Skin epidermis (tissue), 12 donors: Measurements from ENCODE around the gene TSPEAR.
"Not testable (repeated sequence)": the region's sequence is repeated elsewhere in the genome, so short reads cannot be mapped to it uniquely, and the experiment has no call there.

ENCODE experiments used
- H3K27ac ChIP-seq, 21 experiments: fragments of 200-600 bp; sonication (generic) in 11 of 21; one replicate each; pipeline ENCODE4 v1.5.0; 2020; ENCODE audit warnings: mild to moderate bottlenecking in 3 of 21, inconsistent platforms in 2 of 21, moderate library complexity in 2 of 21
- H3K4me3 ChIP-seq, 7 experiments: fragments of 200-600 bp; sonication (generic) in 2 of 7; one replicate each; pipeline ENCODE4 v1.5.0; 2020; ENCODE audit warnings: inconsistent platforms in 2 of 7, mild to moderate bottlenecking in 2 of 7, moderate library complexity in 1 of 7

The TSPEAR gene

DNA sequence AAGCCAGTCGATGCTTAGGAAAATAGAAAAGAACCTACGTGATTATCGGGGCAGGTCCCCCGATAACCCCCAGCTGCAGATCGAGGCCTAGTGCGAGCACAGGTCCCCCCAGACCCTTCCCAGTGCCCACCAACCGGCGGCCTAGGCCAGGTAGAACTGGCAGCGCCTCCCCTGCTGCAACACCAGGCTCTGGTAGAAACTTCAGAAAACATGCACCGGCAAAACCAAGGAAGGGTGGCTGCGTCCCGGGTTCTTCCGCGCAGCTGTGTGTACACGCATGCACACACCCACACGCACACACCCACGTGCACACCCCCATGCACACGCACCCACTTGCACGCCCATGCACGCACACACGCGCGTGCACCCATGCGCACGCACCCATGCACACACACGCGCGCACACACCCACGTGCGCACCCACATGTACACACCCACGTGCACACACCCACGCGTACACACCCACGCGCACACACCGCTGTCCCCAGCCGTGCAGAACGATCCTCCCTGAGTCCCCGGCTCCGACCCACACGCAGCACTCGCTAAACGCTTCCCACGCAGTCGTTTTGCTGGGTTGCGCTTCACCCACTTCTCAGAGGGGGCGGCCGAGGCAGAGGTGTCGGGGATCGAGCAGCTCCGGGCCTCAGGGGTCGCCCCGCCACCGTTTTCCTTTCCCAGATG is 5.2 kb downstream of the TSPEAR start:
- no peak overlapping the region for H3K4me3 ChIP-seq
- H3K27ac ChIP-seq: no peak overlapping the region

DNA sequence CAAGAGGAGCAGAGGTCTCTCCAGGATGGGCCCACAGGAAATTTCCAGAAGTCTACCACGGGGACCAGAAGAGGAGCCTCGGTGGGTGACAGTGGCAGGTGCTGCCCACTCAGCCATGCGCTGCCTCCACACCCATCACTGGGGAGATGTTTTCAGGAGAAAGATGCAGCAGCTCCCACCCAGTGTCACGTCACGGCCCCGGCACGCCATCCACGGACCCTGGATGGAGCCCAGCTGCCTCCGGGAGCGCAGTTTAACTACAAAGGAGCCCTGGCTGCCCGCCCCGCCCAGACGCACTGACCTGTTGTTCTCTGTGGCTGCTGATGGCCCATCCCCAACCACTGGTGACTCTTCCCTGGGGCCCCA is 6.8 kb downstream of the TSPEAR start:
- Histone ChIP-seq H3K27ac (no peak overlapping the region), H3K4me3 (no peak overlapping the region)

DNA sequence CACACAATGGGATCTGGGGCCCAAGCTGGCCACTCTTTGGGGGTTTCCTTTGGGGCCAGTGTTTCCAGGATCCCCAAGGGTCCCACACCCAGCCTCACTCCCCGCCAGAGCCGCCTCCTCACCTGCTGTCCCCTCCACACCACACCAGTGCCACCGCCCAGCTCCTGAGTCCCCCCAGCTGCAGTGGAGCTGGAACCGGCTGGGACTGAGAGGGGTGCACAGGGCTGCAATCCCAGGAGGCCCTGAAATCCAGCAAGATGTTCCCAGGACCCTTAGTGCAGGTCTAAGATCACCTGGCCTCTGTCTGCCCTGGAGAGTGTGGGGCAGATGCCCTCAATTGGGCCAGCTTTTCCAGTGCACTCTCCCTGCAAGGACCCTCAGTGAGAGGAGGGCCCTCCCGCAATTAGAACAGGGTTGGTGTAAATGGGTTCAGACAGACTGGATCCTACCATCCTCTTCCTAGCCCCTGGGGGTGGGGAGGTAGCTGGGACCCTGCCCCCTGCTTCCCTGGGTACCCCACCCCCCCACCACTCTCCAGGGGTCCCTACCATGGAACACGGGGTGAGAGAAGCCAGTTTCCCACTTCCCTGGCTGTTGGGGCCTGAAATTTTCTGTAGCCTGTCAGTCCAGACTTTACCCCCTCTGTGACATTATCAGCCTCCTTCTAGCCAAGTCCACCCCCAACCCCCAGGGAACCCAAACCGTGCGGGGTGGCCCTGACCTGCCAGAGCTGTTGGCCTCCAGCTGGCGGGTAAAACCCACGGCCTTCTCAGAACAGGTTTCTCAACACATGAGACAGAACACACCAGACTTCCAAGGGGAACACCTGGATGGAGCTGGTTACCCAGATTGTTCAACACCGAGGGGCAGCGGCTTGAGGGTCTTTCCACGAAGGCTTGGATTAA is 7.4 kb downstream of the TSPEAR start:
- H3K4me3 ChIP-seq: no peak overlapping the region
- H3K27ac ChIP-seq: no peak overlapping the region

DNA sequence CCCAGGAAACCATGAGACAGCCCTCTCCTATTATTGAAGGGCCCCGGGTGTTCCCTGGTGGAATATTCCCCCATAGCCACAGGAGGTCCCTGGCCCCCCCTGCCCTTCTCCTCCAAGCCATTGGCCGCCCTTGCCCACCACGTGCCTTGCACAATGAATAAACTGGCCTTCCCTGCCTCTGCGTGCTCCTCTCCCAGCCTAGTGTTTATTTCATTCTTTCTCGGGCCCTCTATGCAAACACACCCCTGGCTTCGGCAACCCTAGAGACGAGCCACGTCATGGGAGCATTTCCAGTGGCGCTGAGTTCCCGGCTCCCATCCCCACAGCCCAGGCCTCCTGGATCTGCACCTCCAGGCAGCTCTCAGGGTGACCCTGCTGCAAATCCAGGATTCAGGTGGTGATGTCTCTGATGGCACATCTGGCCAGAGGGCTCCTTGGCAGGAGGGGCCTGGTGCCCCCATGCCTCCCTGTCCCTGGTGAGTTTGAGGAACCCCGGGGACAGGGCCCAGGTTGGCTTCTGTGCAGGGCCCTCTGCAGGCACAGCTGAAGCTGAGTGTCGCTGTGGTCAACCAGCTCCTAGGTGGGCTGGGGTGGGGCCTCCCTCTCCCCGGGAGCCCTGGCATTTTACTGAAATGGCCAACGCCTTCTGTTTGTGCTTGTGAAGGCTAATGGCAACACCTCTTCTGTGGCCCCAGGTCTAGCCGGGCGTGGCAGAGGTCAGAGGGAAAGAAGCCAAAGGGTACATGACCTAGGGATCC is 8.2 kb downstream of the TSPEAR start:
- Histone ChIP-seq H3K4me3 (no peak overlapping the region), H3K27ac (no peak overlapping the region)

DNA sequence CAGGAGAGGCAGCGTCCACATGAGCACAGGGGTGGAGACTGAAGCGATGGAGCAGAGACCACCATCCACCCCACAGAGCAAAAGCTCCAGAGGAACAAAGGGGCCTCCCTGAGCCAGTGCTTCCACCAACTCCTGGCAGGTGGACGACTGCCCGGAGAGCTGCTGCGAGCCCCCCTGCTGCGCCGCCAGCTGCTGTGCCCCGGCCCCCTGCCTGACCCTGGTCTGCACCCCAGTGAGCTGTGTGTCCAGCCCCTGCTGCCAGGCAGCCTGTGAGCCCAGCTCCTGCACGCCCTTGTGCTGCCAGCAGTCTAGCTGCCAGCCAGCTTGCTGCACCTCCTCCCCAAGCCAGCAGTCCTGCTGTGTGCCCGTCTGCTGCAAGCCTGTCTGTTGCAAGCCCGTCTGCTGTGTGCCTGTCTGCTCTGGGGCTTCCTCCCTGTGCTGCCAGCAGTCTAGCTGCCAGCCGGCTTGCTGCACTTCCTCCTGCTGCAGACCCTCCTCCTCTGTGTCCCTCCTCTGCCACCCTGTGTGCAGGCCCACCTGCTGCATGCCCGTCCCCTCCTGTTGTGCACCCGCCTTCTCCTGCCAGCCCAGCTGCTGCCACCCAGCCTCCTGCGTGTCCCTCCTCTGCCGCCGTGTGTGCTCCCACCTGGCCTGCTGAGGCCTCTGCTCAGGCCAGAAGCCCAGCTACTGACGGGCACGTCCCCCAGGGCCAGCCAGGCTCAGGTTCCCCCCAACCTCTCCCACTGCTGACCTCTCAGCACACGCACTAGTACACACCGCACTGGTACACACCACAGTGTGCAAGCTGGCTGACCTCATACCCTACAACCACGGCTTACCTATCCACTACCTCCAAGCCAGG is 9.0 kb downstream of the TSPEAR start:
- Histone ChIP-seq H3K27ac (no peak overlapping the region), H3K4me3 (no peak overlapping the region)

DNA sequence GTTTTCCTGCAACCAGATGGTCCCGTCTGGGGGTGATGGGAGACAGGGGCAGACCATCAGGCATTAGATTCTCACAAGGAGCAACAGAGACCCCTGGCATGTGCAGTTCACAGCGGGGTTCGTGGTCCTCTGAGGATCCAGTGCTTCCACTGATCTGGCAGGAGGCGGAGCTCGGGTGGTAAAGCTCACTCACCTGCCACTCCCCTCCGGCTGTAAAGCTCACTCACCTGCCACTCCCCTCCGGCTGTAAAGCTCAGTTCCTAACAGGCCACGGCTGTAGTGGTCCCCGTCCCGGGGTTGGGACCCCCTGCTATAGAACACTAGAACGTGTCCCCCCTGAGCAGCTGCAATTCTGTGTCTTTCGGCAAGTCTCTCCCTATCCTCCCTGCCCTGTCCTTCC is 9.8 kb downstream of the TSPEAR start:
- H3K4me3 ChIP-seq: no peak overlapping the region
- H3K27ac ChIP-seq: no peak overlapping the region

DNA sequence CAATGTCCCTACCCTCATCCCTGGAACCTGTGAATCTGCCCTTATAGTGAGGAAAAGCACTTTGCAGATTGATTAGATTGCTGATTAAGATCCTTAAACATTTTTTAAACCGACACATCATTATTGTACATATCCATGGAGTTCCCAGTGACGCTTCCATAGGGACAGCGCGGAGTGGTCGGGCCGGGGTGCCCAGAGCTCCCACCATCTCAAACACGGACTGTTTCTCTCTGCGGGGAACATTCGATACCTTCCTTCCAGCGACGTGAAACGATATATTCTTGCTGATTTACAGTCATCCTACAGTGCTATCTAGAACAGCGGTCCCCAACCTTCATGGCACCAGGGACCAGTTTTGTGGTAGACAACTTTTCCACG is 10.4 kb downstream of the TSPEAR start:
- no peak overlapping the region for H3K4me3 ChIP-seq
- H3K27ac ChIP-seq: no peak overlapping the region

DNA sequence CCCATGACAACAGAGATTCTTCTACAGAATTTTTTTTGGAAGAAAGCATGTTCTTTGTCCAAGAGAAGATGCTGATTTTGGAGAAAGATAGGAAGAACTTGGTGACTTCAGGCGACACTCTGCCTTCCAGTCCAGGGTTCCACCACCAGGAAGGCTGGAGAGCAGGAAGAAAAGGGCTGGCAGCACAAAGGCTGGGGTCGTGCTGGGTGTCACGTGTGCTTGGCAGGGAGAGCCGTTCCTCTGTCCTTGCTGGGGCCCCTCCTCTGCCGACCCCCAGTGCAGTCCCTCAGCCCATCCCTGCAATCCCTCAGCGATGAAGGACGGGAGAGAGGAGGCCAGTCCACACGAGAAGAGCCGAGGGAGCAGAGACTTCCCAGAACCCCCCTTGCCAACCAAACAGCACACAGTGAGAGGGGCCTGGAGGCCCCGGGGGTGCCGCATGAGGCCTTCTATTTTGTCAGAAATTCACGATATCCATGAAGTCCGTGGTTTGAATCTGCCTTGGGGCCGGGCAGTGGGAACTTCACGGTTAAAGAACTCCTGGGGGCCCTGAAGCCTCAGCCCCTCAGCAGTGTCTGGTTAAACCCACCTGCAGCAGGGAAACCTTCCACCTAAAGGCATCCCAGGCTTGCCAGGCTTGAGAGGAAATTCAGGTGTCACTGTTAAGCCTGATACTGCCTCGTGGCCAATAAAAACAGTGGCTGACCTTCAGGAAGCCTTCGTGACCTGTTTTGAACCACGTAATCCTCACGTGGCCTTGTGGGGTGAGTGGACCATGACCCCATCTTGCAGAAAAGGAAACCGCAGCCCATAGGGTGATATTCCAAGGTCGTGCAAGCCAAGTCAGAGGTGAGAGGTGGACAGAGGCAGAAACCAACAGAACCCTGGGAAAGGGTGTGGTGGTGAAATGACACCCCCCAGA is 11.0 kb downstream of the TSPEAR start:
- no peak overlapping the region for H3K27ac ChIP-seq

DNA sequence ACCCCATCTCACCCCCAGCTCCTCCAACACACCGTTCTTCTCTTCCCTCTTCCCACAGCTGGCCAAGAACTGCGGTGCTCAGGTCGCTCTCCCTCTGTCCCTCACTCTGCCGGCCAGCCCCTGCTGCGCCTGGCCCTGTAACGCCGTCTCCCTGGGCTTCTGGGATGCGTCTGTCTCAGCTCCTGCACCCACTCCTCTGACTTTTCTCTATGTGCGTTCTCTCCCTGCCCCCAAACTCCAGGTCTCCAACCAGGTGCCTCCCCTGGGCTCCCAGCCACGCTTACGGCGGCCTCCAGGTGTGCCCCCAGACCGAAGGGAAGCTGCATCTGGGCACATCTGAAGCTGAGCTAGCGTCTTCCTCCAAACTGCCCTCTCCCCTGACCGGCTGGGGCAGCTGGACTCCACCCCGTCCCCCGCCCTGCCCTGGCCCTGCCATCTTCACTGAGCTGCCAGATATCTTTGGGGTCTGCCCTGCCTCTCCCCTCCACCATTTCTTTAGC is 11.8 kb downstream of the TSPEAR start:
- H3K27ac ChIP-seq: no peak overlapping the region
- no peak overlapping the region for H3K4me3 ChIP-seq

More for the DNA sequence above, 11.0 kb downstream of the TSPEAR start:
- H3K4me3 ChIP-seq: no peak overlapping the region

DNA sequence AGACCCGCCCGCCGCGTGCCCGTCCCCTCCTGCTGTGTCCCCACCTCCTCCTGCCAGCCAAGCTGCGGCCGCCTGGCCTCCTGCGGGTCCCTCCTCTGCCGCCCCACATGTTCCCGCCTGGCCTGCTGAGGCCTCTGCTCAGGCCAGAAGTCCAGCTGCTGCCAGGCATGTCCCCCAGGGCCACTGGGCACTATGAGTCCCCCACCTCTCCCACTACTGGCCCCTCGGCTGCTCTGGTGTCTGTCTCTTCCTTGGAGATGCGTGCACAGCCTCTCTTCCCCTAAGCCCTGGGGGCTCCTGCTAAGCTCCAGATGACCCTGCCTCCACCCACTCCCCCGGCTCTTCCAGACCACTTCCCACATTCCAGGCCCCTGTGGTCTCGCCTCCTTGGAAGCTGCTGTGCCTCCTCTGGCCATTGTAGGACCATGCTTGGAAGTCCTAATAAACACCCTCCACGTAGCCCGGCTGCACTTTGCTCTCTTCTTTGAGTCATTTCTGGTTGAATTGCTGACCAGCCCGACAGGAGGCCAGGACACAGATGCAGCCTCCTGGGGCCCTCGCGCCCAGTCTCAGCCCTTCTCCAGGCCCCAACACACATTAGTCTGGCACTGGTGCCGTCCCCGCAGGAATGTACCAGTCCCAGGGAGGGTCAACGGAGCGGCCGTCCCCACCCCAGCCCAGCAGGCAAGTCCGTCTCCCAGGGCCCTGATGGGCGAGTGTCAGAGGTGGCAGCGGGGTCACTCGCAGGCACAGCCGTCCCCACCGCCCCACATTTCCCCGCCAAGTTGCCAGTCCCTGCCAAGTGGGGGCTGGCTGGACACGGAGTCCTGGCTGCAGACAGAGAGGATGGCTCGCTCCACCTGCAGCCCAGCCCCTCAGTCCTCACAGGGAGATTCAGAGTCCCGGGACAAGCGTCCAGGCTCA is 13.3 kb downstream of the TSPEAR start:
- H3K4me3 ChIP-seq: no peak overlapping the region
- H3K27ac ChIP-seq: no peak overlapping the region

DNA sequence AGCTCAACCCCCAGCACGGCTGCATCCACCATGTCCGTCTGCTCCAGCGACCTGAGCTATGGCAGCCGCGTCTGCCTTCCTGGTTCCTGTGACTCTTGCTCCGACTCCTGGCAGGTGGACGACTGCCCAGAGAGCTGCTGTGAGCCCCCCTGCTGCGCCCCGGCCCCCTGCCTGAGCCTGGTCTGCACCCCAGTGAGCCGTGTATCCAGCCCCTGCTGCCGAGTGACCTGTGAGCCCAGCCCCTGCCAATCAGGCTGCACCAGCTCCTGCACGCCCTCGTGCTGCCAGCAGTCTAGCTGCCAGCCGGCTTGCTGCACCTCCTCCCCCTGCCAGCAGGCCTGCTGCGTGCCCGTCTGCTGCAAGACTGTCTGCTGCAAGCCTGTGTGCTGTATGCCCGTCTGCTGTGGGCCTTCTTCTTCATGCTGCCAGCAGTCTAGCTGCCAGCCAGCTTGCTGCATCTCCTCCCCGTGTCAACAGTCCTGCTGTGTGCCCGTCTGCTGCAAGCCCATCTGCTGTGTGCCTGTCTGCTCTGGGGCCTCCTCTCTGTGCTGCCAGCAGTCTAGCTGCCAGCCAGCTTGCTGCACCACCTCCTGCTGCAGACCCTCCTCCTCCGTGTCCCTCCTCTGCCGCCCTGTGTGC is 14.1 kb downstream of the TSPEAR start, which contains the start of gene KRTAP10-12:
Gene KRTAP10-12, plus strand, starts transcription at position 1 of the 639 bp plus-strand sequence. Its CDS starts 30 bp downstream, at position 31.
- H3K27ac ChIP-seq, H3K4me3 ChIP-seq: not testable (repeated sequence)

DNA sequence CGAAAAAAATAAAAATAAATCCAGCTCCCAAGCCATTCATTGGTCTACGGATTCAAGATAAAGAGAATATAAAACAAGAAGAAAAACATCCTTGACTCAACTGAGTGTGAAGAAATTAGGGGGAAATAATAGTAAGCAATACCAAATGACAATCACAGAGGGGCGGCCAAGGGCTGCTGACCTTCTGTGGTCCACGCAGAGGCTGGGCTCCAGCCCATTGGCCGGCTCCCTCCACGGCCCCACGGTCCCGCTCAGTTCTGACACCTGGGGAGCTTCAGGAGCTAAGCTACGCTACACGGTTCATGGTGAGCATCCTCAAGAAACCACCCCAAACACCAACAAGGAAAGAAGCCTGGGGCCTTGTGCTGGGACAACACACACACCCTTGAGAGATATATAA is 14.8 kb downstream of the TSPEAR start:
- Histone ChIP-seq H3K4me3 (no peak overlapping the region), H3K27ac (no peak overlapping the region)

DNA sequence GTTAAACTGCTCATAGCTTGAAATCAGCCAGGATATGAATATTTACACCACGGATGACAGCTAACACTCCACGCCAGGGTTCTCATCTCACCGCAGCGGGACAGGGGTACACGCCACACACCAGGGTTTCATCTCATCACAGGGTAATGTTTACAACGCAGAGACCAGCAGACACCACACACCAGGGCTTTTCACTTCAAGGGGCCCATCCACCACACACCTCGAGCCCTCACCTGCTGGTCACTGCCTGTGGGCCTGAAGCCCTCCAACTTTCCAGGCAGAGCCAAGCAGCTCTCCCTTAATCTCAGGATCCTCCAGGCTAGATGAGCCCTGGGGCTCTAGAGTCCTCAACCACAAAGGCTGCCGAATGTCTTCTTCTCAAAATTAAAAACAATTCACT is 15.7 kb downstream of the TSPEAR start:
- Histone ChIP-seq H3K27ac (no peak overlapping the region), H3K4me3 (no peak overlapping the region)

DNA sequence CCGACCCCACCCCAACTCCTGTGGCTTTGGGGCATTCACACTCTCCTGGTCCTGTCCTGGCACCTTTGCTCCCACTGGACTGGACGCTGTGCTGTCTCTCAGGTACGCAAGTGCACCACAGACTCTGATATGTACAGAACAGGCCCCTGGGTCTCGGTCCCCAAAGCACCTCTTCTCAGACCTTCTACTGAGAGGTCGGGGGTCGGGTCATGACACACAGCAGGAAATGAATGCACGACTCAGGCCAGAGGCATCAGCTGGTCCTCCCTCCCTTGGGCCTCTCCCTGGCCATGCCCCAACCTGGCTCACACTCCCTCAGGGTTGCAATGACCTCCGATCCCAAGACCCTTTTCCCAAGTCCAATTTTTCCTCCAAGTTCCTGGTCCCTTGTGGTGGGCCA is 16.2 kb downstream of the TSPEAR start:
- no peak overlapping the region for H3K4me3 ChIP-seq
- no peak overlapping the region for H3K27ac ChIP-seq

DNA sequence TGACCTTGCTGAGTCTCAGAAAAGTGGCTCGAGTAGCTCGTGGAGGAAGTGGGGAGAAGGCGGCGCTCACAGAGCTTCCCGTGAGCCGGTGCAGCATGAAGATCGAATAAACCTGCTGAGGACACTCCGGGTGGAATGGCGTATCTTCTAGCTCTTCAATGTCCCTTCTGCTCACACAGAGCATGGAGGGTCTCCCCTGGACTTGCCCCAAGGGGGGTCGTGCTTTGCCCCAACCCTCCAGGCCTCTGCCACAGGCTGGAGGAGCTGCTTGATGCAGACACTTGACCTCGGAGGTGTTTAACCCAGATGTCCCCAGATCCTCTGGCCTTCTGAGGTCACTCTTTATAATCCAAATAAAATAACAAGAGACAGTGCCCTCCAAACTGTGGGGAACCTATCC is 16.6 kb downstream of the TSPEAR start:
- H3K4me3 ChIP-seq: no peak overlapping the region
- H3K27ac ChIP-seq: no peak overlapping the region

DNA sequence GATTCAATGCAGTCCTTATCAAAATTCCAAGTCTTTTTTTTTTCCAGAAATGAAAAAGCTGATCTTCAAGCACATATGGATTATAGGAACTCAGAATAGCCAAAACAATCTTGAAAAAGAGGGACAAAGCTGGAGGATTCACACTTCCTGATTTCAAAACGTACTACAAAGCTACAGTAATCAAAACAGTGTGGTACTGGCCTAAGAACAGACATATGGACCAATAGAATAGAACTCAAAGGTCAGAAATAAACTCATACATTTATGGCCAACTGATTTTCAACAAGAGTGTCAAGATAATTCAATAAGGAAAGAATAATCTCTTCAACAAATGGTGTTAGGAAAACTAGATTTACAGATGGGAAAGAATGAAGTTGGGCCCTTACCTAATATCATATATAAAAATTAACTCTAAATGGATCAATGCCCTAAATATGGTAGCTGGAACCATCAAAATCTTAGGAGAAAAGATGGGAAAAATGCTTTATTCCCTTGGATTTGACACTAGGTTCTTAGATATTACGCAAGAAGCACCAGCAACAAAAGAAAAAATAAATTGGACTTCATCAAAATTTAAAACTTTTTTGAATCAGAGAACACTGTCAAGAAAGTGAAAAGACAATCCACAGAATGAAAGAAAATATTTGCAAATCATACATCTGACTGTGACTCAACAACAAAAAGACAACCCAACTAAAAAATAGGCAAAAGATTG is 18.4 kb downstream of the TSPEAR start:
- no peak overlapping the region for H3K27ac ChIP-seq
- H3K4me3 ChIP-seq: no peak overlapping the region
